NOMO-1 treated with DMSO at 0.1 percent for 48 hours (cell line): ENCODE data around the gene TMEM94.
"Not testable (repeated sequence)": the region's sequence is repeated elsewhere in the genome, so short reads cannot be mapped to it uniquely, and the experiment has no call there.

Experiments used
- DNase-seq: peaks from one replicate; lab custom pipeline; 2025; ENCODE audit not compliant: unreplicated experiment; lab: John Stamatoyannopoulos, UW

Gene TMEM94

GRCh38 chr17:75509528-75510258, 53.3 kb downstream of the TMEM94 start:
- DNase-seq: no peak

GRCh38 chr17:75511270-75511609, 54.8 kb downstream of the TMEM94 start:
- no peak for DNase-seq

GRCh38 chr17:75511610-75512575, 55.5 kb downstream of the TMEM94 start:
- DNase-seq: no peak

- DNase-seq: no peak
These were observed 56.6 kb downstream of the TMEM94 start for GRCh38 chr17:75512926-75513640.

- no peak for DNase-seq
These were observed 57.2 kb downstream of the TMEM94 start for GRCh38 chr17:75513641-75514000.

- DNase-seq: no peak
These were observed 58.0 kb downstream of the TMEM94 start for GRCh38 chr17:75514299-75514918.

GRCh38 chr17:75514919-75515495, 58.6 kb downstream of the TMEM94 start:
- DNase-seq: no peak

- peak; percentile 61 for DNase-seq
These were observed 59.2 kb downstream of the TMEM94 start, which contains the start of gene CASKIN2 for GRCh38 chr17:75515496-75516254. TSS of gene CASKIN2 (minus strand) at chr17:75515537. CDS start at chr17:75513804, 1,733 bp downstream.

- peak; percentile 83 for DNase-seq
These were observed 59.8 kb downstream of the TMEM94 start, which contains the start of gene TSEN54 for GRCh38 chr17:75516255-75516618. TSS of gene TSEN54 (plus strand) at chr17:75516528. CDS start at chr17:75516561, 33 bp downstream.

GRCh38 chr17:75516619-75517296, 60.3 kb downstream of the TMEM94 start:
- peak; percentile 13 for DNase-seq

GRCh38 chr17:75517297-75517865, 60.9 kb downstream of the TMEM94 start:
- no peak for DNase-seq

- DNase-seq: peak; percentile 39
These were observed 61.8 kb downstream of the TMEM94 start for GRCh38 chr17:75518201-75518600.

- DNase-seq: no peak
These were observed 62.6 kb downstream of the TMEM94 start for GRCh38 chr17:75518983-75519537.

- not testable (repeated sequence) for DNase-seq
These were observed 64.0 kb downstream of the TMEM94 start for GRCh38 chr17:75520413-75520812.

- no peak for DNase-seq
These were observed 64.9 kb downstream of the TMEM94 start for GRCh38 chr17:75521290-75521689.

- no peak for DNase-seq
These were observed 65.7 kb downstream of the TMEM94 start for GRCh38 chr17:75521951-75522727.

- DNase-seq: no peak
These were observed 67.2 kb downstream of the TMEM94 start for GRCh38 chr17:75523647-75524046.
